ENCODE results near the gene PARD3B. TPM values are rescaled to one million over a fixed set of nuclear protein-coding genes. Genes with fewer than 3 reads are reported as not detected.

PARD3B gene
- total RNA-seq, 1 experiment from 2014 or later, result 5.8 TPM

DNA sequence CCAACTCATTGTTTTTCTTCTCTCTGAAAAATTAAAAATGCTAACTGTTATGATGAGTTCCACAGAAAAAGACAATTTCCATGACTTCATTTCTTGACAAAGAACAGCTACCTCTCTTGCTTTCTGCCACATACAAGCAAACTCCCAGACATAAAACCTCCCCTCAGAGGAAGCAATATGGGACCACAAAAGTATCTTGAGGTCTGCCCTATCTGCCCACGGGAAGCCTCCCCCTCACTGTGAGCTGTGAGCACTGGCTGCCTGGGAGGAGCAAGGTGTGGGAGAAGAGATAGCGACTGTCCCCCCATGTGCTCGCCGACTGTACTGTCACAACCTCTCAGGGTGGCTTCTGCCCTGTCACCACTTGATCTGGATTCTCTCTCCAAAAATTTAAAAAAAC, 1067.4 kb downstream of the PARD3B start:
- DNase-seq (ENCODE audit: extremely low read depth, low read depth), result no peak

DNA sequence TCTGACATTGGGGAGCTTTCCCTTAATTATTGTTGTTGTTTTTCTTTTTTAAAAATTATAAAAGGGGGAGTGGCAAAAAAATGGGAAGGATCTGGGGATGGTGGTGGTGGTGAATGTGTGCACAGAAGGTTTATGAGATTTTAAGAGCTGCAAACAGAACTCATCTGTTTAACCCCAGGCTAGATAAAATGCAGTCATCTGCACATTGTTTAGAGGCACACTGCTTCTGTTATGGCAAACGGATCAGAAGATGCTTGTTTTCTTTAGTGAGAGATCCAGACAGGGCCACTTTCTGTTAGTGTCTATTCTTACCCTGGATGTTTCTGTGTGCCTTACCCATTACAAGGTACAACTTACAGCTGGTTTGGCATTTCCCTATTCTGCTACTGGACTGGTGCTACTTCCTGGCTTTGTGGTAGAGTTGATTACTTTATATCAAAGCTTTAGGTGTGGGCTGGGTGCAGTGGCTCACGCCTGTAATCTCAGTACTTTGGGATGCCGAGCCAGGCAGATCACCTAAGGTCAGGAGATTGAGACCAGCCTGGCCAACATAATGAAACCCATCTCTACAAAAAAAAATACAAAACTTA, 1068.8 kb downstream of the PARD3B start:
- no peak for DNase-seq (ENCODE audit: extremely low read depth, low read depth)

- DNase-seq (ENCODE audit: extremely low read depth, low read depth), result no peak
Measured at GRCh38 chr2:205614965-205615364, 1069.7 kb downstream of the PARD3B start.

DNA sequence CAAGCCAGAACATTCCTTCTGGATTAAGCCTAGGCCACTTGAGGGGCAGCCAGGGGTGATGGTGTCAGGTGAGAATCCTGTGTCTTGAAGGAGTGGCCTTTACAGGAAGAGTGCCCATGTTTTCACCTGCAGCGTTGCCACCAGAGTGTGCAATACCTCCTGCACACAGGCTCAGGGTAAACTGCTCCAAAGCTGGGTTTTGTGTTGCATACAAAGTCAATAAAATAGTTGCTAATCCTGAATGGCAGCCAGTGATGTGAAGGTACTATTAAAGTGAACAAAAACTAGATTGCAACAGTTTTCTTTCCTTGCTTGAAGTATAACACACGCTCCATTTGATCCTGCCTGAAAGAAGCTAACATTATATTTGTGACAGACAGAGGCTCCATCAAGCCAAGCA, 1072.6 kb downstream of the PARD3B start:
- DNase-seq (ENCODE audit: extremely low read depth, low read depth), result no peak

DNA sequence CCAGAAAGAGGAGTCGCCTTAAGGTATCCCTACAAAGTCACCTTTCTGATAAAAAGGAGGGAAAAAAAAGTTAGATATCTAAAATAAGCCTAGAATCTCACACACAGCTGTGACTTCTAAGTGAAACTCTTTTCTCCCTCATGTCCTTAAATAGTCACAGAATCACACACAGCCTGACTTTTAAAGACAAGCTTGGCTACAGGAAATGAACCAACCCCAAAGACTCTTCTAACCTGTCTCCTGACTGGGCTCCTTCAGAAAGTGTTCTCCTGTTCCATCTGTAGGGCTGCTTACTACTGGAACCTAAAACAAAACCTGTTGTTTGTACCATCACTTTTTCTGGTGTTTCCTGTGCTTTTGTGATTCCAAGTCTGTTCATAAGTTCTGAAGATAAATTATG, 1074.3 kb downstream of the PARD3B start:
- no peak for DNase-seq (ENCODE audit: extremely low read depth, low read depth)

DNA sequence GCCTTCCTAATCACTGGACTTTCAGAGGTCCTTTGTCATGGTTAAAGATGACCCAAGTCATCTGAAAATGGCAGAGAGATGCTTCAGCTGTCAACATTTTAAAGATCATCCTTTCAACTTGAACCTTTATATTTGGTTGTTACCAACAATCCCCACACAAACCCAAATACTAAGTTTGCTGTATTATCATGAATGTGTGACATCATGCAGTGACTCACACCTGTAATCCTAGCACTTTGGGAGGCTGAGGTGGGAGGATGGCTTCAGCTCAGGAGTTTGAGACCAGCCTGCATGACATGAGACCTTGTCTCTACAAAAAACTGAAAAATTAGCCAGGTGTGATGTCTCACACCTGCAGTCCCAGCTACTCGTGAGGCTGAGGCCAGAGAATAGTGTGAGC, 1081.8 kb downstream of the PARD3B start:
- DNase-seq (ENCODE audit: extremely low read depth, low read depth), result no peak

DNA sequence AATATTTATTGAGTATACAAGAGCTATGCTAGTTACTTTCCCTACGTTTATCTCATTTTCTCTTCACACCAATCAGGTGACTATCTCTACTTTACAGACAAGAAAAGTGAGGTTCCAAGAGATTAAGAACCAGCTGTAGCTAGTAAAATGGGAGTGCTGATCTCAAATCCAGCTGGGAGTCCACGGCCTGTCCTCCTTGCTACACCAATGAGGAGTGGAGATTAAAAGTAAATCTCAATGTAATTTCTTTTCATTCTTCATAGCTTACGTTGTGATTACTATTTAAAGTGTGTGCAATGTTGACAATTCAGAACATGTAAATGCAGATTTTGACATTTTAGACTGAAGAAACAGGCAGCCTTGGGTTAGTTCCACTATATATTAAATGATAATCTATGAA, 1083.1 kb downstream of the PARD3B start:
- no peak for DNase-seq (ENCODE audit: extremely low read depth, low read depth)

- no peak for DNase-seq (ENCODE audit: extremely low read depth, low read depth)
Measured at GRCh38 chr2:205629091-205629776, 1084.0 kb downstream of the PARD3B start.

DNA sequence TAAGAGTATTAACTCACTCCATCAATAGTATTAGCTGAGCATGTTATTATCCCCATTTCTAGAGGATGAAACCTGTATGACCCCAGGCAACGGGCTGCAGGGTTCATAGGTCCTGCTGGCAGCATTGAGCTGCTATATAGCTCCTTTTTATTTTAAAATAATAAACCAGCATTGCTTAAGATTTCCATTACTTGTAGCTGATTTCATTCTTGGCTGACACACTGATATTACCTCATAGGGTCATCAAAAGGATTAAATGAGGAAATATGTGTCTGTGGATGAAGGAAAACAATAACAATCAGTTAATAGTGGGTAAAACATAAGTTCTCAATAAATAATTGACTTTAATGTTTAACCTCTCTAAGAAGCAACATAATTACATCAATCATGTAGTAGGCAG, 1088.7 kb downstream of the PARD3B start:
- DNase-seq (ENCODE audit: extremely low read depth, low read depth), result no peak

DNA sequence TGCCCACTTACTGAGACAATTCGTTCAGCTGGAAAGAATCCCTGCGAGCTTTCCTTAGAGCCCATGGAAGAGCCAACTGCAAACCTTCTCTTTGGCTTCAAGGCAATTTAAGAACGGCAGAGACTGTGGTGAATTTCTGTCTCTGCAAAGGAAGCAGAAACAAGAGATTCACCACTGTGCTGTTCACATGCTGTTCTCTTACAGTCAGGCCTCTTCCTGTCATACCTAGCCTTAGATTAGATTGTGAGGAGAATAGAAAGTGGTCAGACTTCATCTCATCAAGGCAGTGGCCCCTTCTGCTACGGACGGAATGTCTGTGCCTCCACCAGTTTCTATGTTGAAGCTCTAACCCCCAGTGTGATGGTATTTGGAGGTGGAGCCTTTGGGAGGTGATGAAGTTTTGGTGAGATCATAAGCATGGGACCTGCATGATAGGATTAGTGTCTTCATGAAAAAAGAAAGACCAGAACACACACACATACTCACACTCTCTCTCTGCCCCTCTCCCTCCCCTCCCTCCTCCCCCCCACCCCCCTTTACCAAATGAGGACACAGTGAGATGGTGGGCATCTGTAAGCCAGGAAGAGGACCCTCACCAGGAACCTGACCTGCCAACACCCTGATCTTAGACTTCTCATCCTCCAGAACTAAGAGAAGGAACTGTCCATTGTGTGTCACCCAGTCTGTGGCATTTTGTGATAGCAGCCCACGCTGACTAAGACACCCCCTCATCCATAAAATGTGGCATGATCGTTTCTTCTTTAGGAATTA, 1091.5 kb downstream of the PARD3B start:
- DNase-seq (ENCODE audit: extremely low read depth, low read depth), result no peak

DNA sequence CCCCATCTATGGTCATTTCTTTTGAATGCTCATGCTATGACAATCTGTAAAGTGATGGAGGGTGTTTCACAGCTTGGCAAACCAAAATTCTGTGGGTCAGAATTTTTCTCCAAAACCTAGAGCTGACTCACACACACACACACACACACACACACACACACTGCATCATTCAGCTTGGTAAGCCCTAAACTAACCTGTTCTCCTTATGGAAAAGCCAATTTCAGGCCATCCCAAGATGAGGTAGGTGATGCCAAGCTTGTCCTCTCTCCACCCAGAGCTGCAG, 1092.0 kb downstream of the PARD3B start:
- DNase-seq (ENCODE audit: extremely low read depth, low read depth), result no peak

- no peak for DNase-seq (ENCODE audit: extremely low read depth, low read depth)
Measured at GRCh38 chr2:205637779-205638503, 1092.7 kb downstream of the PARD3B start.

DNA sequence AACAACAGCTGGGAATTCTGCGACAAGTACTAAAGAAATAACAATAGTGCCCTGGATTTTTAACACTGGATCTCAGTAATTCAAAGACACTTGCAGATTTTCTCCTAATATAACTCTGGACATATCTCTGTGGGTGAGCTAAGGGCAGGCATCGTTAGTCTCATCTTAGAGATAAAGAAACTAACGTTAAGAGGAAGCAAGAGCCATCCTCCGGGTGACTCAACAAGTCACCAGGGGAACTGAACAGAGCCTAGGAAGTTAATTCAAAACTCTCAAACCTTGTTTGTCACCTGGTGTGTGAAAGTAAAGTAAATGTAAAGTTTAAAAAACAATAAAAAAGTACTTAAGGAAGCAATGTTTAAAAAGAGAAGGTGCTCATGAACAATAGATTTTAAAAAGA, 1095.4 kb downstream of the PARD3B start:
- DNase-seq (ENCODE audit: extremely low read depth, low read depth), result no peak

- no peak for DNase-seq (ENCODE audit: extremely low read depth, low read depth)
Measured at GRCh38 chr2:205642599-205643356, 1097.5 kb downstream of the PARD3B start.

GRCh38 chr2:205643391-205643885, 1098.2 kb downstream of the PARD3B start:
- DNase-seq (ENCODE audit: extremely low read depth, low read depth), result no peak

DNA sequence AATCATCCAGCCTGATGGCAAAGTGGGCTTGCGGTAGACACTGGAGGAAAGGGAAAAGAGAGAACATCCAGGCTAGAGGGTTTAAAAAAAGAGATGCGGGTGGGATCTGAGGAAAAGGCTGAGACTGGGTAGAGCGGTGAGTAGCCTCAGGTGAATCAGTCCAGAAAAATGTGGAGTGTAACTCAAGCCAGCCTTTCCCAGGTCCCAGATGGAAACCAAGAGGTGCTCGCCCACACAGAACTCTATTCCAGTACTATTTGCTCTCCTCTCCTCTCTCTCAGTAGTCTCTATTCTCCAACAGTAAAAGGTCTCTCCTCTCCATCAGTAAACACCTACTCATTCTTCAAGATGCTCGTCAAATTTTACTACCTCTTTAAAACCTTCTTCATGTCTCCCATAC, 1098.7 kb downstream of the PARD3B start:
- DNase-seq (ENCODE audit: extremely low read depth, low read depth), result no peak

DNA sequence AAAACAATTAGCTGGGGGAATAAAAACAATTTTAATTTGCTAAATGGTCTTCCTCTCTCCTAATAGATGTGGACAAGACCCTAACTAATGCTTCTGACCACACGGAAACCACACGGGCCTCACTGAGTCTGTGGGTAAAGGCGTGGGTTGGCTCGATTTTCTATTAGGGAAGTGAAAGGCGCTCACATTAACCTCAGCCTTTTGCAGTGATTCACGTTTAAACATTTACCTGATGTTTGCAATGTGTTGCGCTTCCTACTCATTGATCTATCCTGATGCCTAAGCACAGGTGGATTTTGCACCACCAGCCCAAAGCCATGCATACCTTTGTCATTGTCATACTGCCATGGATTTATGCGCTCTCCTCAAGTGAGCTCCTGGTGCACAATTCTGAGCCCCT, 1101.4 kb downstream of the PARD3B start:
- DNase-seq (ENCODE audit: extremely low read depth, low read depth), result no peak

- DNase-seq (ENCODE audit: extremely low read depth, low read depth), result no peak
Measured at GRCh38 chr2:205650450-205650849, 1105.2 kb downstream of the PARD3B start.

GRCh38 chr2:205650931-205651330, 1105.7 kb downstream of the PARD3B start:
- DNase-seq (ENCODE audit: extremely low read depth, low read depth), result no peak

GRCh38 chr2:205651719-205652118, 1106.4 kb downstream of the PARD3B start:
- no peak for DNase-seq (ENCODE audit: extremely low read depth, low read depth)

Data from NCI-H460 (cell line).